GM23338 (cell line): ENCODE data around the gene ALG14.

ENCODE experiments used
- EZH2 ChIP-seq: fragments of 200-600 bp; sonication (generic); IDR thresholded peaks from one replicate; pipeline ENCODE4 v1.8.0; 2017; ENCODE audit warnings: antibody characterized with exemption, mild to moderate bottlenecking, low read depth; ENCODE audit not compliant: unreplicated experiment
- EZH2phosphoT487 ChIP-seq: fragments of 200-600 bp; sonication (generic); IDR thresholded peaks from one replicate; pipeline ENCODE4 v1.8.1; 2018; ENCODE audit warnings: antibody characterized with exemption; ENCODE audit not compliant: unreplicated experiment
- JUNB ChIP-seq: IDR thresholded peaks from one replicate; pipeline ENCODE4 v1.6.1; 2016; ENCODE audit warnings: antibody characterized with exemption; ENCODE audit not compliant: unreplicated experiment
- NANOG ChIP-seq: IDR thresholded peaks from 2 replicates; pipeline ENCODE4 v1.6.1; 2016; ENCODE audit warnings: antibody characterized with exemption, borderline replicate concordance
- POLR2AphosphoS5 ChIP-seq: IDR thresholded peaks from 2 replicates; pipeline ENCODE4 v1.6.1; 2016; ENCODE audit warnings: antibody characterized with exemption, low read depth
- STAT1 ChIP-seq: IDR thresholded peaks from one replicate; pipeline ENCODE4 v1.6.1; 2016; ENCODE audit warnings: antibody characterized with exemption; ENCODE audit not compliant: unreplicated experiment
- ZNF331 ChIP-seq: fragments of 250-450 bp; sonication (Bioruptor Pico); IDR thresholded peaks from 2 replicates; pipeline ENCODE4 v1.5.0; 2020; ENCODE audit warnings: low read depth, mild to moderate bottlenecking, moderate library complexity
- TF ChIP-seq, protein P1 (sequence below), 2 experiments: fragments of 200-600 bp in 1 of 2; sonication (generic) in 1 of 2; conservative IDR thresholded peaks; 2 replicates each; pipeline versions ENCODE4 v1.5.1 to v1.6.1; 2016 to 2017; ENCODE audit warnings: antibody characterized with exemption in 2 of 2, low read depth in 2 of 2, mild to moderate bottlenecking in 2 of 2, moderate library complexity in 1 of 2
- TF ChIP-seq, protein P2 (sequence below): IDR thresholded peaks from one replicate; pipeline ENCODE4 v1.6.1; 2018; ENCODE audit warnings: antibody characterized with exemption; ENCODE audit not compliant: unreplicated experiment

DNA sequence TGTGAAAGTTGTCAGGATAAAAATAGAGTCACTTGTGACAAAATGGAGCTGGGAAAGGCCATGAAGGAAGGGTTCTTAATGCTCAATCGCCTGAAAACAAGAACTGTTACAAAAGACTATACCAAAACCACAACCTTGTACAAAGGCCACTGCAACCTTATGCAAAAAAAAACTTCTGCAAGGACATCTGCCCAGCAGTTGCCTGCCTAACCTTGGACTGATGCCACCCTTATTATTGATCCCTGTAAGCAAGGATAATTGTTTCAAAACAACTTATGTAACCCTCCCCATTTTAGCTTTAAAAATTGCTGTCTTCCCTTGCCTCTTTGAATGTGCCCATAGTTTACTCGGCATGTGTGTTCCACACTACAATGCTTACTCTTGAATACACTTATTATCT is 5.7 kb downstream of the ALG14 start:
- TF ChIP-seq, protein P1, sequence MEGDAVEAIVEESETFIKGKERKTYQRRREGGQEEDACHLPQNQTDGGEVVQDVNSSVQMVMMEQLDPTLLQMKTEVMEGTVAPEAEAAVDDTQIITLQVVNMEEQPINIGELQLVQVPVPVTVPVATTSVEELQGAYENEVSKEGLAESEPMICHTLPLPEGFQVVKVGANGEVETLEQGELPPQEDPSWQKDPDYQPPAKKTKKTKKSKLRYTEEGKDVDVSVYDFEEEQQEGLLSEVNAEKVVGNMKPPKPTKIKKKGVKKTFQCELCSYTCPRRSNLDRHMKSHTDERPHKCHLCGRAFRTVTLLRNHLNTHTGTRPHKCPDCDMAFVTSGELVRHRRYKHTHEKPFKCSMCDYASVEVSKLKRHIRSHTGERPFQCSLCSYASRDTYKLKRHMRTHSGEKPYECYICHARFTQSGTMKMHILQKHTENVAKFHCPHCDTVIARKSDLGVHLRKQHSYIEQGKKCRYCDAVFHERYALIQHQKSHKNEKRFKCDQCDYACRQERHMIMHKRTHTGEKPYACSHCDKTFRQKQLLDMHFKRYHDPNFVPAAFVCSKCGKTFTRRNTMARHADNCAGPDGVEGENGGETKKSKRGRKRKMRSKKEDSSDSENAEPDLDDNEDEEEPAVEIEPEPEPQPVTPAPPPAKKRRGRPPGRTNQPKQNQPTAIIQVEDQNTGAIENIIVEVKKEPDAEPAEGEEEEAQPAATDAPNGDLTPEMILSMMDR (conservative IDR thresholded peaks at IDR 0.05; ENCODE audit: low read depth in 2 of 2): no peak
- TF ChIP-seq POLR2AphosphoS5: no peak
- no peak for TF ChIP-seq EZH2phosphoT487
- no peak for TF ChIP-seq EZH2
- TF ChIP-seq, protein P2, sequence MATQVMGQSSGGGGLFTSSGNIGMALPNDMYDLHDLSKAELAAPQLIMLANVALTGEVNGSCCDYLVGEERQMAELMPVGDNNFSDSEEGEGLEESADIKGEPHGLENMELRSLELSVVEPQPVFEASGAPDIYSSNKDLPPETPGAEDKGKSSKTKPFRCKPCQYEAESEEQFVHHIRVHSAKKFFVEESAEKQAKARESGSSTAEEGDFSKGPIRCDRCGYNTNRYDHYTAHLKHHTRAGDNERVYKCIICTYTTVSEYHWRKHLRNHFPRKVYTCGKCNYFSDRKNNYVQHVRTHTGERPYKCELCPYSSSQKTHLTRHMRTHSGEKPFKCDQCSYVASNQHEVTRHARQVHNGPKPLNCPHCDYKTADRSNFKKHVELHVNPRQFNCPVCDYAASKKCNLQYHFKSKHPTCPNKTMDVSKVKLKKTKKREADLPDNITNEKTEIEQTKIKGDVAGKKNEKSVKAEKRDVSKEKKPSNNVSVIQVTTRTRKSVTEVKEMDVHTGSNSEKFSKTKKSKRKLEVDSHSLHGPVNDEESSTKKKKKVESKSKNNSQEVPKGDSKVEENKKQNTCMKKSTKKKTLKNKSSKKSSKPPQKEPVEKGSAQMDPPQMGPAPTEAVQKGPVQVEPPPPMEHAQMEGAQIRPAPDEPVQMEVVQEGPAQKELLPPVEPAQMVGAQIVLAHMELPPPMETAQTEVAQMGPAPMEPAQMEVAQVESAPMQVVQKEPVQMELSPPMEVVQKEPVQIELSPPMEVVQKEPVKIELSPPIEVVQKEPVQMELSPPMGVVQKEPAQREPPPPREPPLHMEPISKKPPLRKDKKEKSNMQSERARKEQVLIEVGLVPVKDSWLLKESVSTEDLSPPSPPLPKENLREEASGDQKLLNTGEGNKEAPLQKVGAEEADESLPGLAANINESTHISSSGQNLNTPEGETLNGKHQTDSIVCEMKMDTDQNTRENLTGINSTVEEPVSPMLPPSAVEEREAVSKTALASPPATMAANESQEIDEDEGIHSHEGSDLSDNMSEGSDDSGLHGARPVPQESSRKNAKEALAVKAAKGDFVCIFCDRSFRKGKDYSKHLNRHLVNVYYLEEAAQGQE: no peak
- TF ChIP-seq JUNB: no peak
- no peak for TF ChIP-seq STAT1
- no peak for TF ChIP-seq NANOG
- TF ChIP-seq ZNF331 (CRISPR knock-in tag): no peak
